ENCODE measurements around the gene KDM4E.

The KDM4E gene

DNA sequence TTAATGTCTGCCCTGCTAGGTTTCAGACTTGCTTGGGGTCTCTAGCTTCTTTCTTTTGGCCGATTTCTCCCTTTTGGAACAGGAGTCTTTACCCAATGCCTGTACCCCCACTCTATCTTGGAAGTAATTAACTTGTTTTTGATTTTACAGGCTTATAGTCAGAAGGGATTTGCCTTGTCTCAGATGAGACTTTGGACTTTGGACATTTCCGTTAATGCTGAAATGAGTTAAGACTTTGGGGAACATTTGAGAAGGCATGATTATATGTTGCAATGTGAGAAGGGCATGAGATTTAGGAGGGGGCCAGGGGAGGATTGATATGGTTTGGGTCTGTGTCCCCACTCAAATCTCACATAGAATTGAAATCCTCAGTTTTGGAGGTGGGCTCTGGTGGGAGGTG, 29.3 kb downstream of the KDM4E start:
- no peak for DNase-seq

GRCh38 chr11:95055283-95055897, 30.3 kb downstream of the KDM4E start:
- no peak for DNase-seq

DNA sequence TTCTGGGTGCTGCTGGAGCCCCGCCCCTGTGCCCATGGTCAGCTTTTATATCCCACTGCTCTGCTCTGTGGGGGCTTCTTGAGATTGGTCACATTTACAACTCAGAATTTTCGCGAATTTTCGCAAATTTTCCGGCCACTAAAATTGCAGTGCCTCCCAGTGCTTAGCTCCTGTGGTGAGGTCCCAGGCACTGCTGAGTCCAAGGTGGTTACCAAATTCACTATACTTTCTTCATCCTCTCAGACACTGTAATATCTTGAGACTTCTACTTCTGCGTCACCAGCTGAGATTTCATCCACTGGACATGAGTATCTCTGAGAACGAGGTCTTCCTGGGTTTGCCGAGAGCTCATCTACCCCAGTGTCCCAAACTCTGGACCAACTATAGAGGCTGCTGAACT, 32.9 kb downstream of the KDM4E start:
- DNase-seq = no peak

DNA sequence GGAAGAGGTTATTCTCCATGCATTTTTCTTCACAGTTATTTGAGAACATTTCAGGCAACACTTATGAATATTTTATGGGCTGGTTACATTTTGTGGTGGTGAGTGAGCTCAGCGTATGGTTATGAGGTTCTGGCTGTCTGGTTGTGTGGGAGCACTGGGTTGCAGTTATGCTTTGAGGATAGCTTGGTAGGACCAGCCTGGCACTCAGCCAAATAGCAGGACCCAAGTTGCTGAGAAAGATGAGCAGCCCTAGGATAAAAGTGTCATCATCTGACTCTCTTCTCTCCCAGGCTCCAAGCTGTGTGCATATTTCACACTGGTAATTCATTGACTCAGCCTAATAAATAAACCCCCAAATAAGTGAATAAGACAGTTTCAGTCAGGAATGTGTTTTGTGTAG, 33.6 kb downstream of the KDM4E start:
- no peak for DNase-seq

DNA sequence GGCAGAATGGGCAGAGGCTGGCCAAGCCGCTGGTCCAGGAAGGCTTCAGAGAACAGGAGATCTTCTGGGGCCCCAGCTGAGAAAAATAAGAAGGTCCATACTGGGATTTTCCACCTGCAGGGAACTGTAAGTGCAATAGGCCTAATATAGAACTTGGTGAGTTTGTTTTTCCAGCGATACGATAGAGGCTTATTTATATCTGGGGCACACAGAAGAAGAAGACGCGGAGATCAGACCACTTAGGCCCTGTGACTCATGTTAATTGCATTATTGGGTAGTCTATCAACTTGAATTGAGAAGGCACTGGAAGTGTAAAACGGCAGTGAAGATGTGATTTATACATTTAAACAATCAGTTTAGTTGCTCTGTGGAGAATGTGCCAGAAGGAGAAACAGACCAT, 34.0 kb downstream of the KDM4E start:
- no peak for DNase-seq

- no peak for DNase-seq
Measured at GRCh38 chr11:95065336-95065735, 40.3 kb downstream of the KDM4E start.

DNA sequence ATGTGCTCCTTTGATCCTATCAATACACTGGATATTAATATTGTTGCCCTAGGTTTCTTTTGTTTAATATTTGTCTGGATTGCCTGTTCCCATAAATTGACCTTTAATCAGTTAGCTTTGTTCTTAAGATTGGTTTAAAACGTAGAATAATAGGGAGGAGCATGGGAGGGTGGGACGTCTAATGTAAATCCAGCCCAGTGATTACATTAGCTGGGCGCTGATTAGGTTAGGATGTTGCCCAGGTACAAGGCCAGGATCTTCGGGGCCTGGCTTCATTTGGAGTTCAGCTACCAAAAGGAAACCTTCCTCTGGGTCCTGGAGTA, 41.6 kb downstream of the KDM4E start, which contains the start of gene SRSF8:
Gene SRSF8, plus strand, starts transcription at position 204 of the 323 bp plus-strand sequence. CDS start 308 bp downstream, outside the sequence.
- no peak for DNase-seq

- DNase-seq = peak; percentile 90
Measured at GRCh38 chr11:95067039-95067840, 42.2 kb downstream of the KDM4E start.

DNA sequence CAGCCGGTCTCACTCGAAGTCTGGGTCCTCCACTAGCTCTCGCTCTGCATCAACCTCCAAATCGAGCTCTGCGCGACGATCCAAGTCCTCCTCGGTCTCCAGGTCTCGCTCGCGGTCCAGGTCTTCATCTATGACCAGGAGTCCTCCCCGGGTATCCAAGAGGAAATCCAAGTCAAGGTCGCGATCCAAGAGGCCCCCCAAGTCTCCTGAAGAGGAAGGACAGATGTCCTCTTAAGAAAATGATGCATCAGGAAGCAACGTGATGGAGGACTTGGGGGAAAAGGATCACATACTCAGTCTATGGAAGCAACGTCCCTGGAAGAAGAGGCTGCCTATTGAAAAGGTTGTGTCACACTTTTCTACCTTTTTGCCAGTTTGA, 42.8 kb downstream of the KDM4E start:
- DNase-seq = peak; percentile 90

- DNase-seq = peak; percentile 86
Measured at GRCh38 chr11:95068549-95068948, 43.5 kb downstream of the KDM4E start.

GRCh38 chr11:95070471-95070870, 45.4 kb downstream of the KDM4E start:
- DNase-seq = no peak

DNA sequence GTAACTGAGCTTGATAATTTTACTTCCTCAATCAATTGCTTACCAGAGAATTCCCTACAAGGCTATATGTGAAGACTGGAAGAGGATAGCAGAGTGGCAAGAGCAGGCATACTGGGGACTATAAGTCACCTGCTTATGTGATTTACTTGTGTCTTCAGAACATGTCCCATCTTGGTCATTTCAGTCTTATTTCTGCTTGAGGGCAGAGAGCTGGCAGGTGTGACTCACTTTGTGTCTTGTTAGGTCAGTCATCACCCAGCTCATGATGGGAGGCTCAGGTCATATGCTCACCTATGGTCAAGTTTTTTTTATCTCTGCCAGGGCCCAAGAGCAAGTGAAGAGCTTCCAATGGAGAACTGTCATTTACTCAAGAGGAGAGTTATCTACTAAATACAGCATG, 47.9 kb downstream of the KDM4E start:
- no peak for DNase-seq

- peak; percentile 40 for DNase-seq
Measured at GRCh38 chr11:95074792-95075563, 49.9 kb downstream of the KDM4E start.

DNA sequence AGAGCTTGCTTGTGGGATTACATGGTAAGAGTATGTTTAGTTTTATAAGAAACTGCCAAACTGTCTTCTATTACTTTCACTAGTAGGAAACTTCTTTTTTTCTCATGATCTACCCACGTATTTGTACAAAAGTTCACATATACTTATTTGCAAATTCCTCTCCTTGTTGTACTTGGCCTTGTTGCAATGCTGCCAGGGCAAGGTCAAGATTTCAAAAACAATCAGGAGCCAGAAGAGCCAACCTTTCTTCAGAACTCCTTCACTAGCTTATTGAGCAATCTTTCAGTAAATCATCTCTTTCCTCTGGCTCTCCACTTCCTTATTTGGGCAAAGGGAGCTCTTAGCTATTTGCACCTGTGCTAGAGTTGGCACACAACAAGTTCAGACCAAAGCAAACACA, 51.4 kb downstream of the KDM4E start:
- no peak for DNase-seq

- no peak for DNase-seq
Measured at GRCh38 chr11:95076981-95077380, 51.9 kb downstream of the KDM4E start.

Data from NCI-H1092 treated with DMSO at 0.1 percent for 48 hours (cell line).